ENCODE measurements around the gene CNPY1. TPM values are rescaled to one million over a fixed set of nuclear protein-coding genes. Genes with fewer than 3 reads are reported as not detected.

The CNPY1 gene
- total RNA-seq, 1 donor from 2014 or later, result not detected

DNA sequence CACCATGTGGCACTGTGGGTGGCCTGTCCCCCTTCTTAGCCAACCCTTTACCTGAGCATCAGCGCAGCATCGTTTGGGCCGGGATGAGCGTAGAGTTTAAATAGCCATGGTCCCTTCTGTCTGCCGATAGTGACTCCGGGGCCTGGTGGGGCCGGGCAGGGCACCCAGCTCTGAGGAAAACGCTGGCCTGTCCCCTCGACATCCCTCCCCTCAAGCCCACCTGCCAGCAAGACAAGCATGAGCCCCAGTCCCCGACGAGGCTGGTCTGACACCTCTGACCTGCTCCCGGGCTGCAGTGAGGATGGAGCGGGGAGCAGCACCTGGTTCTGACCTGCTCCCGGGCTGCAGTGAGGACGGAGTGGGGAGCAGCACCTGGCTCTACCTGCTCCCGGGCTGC lies 31.1 kb upstream of the CNPY1 start:
- no peak overlapping the region for H3K4me3 ChIP-seq
- ATAC-seq, result no peak
- H3K9me3 ChIP-seq, result no peaks in the 10 kb centered on the region
- H3K27ac ChIP-seq, result no peak overlapping the region
- H3K36me3 ChIP-seq, result no peaks in the 10 kb centered on the region
- no peaks in the 10 kb centered on the region for H3K27me3 ChIP-seq (ENCODE audit: low read depth)
- DNase-seq, result no peak
- no peaks in the 10 kb centered on the region for H3K4me1 ChIP-seq
- intact Hi-C loops (cut with DNase I), result no loop called here
- TF ChIP-seq CTCF (IDR thresholded peaks at IDR 0.05), result no peak

DNA sequence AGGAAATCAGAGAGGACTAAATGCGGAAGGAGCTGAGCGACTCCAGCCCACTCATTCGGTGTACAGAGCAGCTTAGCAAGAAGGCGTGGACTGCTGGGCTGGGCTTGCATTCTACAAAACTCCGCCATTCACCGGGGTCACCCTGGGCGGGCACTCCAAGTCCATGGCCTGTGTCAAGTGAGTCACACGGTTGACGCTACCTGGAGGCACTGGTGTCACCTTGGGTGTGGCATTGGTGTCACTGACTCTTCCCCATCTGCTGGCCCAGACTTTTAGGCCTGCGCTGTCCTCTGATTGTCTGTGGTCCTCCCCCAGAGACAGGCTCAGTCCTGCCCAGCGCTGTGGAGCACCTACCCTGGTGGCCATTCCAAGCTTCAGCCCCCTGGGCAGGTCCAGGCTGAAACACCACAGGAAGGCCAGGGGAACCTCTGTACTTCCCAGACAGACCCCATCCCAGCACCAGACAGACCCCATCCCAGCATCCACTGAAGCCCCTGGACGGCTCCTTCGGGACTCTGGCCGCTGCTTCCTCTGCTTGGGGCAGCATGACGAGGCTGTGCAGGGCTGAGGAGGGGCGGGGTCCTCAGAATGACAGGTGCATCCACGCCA lies 30.6 kb upstream of the CNPY1 start:
- Histone ChIP-seq H3K4me1 (no peaks in the 10 kb centered on the region), H3K36me3 (no peaks in the 10 kb centered on the region), H3K9me3 (no peaks in the 10 kb centered on the region), H3K4me3 (no peak overlapping the region), H3K27me3 (ENCODE audit: low read depth) (no peaks in the 10 kb centered on the region), H3K27ac (no peak overlapping the region)
- intact Hi-C loops (cut with DNase I), result no loop called here
- TF ChIP-seq CTCF (IDR thresholded peaks at IDR 0.05), result no peak
- ATAC-seq, result peak; percentile 75 to 76
- DNase-seq, result no peak

DNA sequence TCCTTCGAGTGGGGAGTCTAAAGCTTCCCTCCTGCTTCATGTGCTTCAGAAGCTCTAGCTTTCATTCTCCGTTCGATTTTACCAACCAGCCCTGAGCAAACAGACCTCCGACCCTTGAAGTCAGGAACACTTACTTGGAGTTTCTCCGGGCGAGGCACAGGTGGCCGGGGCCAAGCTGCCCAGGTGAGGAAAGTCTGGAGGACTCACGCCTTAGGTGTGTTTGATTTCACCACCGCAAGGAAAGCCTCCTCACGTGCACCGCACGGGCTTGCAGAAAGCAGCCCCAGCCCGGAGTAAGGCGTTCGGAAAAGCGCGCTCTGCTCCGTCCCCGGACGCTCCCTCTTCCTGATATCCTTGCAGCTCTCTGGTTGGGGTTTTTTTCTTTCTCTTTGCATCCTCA lies 30.1 kb upstream of the CNPY1 start:
- no peak overlapping the region for H3K27ac ChIP-seq
- no peaks in the 10 kb centered on the region for H3K4me1 ChIP-seq
- H3K4me3 ChIP-seq, result no peak overlapping the region
- peak; percentile 70 for DNase-seq
- peak; percentile 79 to 83 for ATAC-seq
- H3K27me3 ChIP-seq (ENCODE audit: low read depth), result peaks cover 4% of the 10 kb centered on the region
- no peak for TF ChIP-seq CTCF (IDR thresholded peaks at IDR 0.05)
- intact Hi-C loops (cut with DNase I), result no loop called here
- no peaks in the 10 kb centered on the region for H3K36me3 ChIP-seq
- no peaks in the 10 kb centered on the region for H3K9me3 ChIP-seq

DNA sequence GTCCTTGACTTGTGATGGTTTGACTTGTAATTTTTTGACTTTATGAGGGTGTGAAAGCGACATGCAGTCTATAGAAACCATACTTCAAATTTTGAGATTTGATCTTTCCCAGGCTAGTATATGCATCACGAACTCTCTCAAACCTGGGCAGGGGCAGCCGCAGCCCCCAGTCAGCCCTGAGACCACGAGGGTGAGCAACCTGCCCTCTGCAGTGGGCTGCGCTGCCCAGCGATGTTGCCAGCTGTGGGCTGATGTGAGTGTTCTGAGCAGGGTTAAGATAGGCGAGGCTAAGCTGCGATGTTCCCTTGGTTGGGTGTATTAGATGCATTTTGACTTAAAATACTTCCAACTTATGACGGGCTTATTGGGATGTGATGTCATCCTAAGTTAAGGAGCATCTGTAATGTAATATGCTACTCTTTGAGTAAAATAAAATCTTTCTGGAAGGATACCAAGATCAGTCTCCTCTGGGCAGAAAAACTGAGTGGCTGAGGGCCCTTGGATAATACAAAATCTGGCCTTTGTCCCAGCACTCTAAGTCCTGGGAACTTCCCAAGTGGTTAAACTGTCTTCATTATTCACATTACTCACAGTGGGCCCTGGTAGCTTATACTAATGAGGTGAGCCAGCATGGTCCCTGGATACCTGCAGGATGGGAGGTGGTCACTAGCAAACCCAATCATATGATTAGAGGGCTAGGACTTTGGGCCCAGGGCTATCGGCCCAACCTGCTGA lies 28.4 kb upstream of the CNPY1 start:
- Histone ChIP-seq H3K27ac (no peak overlapping the region), H3K9me3 (no peaks in the 10 kb centered on the region), H3K4me1 (no peaks in the 10 kb centered on the region), H3K27me3 (ENCODE audit: low read depth) (peaks cover 7% of the 10 kb centered on the region), H3K36me3 (no peaks in the 10 kb centered on the region), H3K4me3 (no peak overlapping the region)
- DNase-seq (no peak), ATAC-seq (peak in 1 of 2 donors; percentile 43)
- no peak for TF ChIP-seq CTCF (IDR thresholded peaks at IDR 0.05)
- intact Hi-C loops (cut with DNase I), result no loop called here

DNA sequence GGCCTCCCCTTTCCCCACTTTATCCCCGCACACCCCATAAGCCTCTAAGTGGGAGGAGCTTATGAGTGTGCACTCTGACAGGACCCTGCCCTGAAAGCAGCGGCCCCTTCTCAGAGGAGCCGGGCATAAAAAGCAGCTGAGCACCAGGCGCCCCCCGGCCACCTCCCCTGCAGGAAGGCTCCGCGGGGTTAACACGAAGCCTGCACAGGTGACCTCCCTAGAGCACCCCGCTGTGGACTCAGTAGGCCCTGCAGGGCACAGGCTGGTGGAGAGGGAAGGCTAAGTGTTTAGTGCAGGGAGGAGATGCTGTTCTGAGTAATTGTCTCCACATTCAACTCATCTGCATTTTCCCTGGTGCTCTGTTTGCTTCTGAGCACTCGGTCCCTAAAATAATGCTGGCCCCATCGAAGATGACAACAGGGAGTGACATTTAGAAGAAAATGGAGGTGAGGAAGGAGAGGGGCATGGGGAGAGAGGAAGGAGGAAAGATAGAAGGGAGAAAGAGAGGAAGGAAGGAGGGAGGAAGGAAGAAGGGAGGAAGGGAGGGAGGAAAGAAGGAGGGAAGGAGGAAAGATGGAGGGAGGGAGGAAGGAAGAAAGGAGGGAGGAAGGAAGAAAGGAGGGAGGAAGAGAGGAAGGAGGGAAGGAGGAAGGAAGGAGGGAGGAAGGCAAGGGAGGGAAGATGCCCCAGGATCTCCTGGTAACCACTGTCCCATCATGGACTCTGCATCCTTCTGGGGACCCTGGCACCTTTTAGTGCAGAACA lies 25.4 kb upstream of the CNPY1 start:
- Histone ChIP-seq H3K4me1 (no peaks in the 10 kb centered on the region), H3K36me3 (no peaks in the 10 kb centered on the region), H3K27ac (no peak overlapping the region), H3K4me3 (no peak overlapping the region), H3K27me3 (ENCODE audit: low read depth) (peaks cover 7% of the 10 kb centered on the region), H3K9me3 (no peaks in the 10 kb centered on the region)
- intact Hi-C loops (cut with DNase I), result no loop called here
- DNase-seq, result no peak
- no peak for ATAC-seq
- no peak for TF ChIP-seq CTCF (IDR thresholded peaks at IDR 0.05)

Measured in lower lobe of right lung (tissue), 2 donors.